GM19025 (cell line): ENCODE data around the gene RIC3.

Experiments
- ATAC-seq: cut with Tn5 transposase; IDR thresholded peaks from one replicate; pipeline ENCODE4 v1.9.1; 2021; ENCODE audit warnings: mild to moderate bottlenecking, low read depth, moderate library complexity; ENCODE audit not compliant: unreplicated experiment

The RIC3 gene, protein sequence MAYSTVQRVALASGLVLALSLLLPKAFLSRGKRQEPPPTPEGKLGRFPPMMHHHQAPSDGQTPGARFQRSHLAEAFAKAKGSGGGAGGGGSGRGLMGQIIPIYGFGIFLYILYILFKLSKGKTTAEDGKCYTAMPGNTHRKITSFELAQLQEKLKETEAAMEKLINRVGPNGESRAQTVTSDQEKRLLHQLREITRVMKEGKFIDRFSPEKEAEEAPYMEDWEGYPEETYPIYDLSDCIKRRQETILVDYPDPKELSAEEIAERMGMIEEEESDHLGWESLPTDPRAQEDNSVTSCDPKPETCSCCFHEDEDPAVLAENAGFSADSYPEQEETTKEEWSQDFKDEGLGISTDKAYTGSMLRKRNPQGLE

DNA sequence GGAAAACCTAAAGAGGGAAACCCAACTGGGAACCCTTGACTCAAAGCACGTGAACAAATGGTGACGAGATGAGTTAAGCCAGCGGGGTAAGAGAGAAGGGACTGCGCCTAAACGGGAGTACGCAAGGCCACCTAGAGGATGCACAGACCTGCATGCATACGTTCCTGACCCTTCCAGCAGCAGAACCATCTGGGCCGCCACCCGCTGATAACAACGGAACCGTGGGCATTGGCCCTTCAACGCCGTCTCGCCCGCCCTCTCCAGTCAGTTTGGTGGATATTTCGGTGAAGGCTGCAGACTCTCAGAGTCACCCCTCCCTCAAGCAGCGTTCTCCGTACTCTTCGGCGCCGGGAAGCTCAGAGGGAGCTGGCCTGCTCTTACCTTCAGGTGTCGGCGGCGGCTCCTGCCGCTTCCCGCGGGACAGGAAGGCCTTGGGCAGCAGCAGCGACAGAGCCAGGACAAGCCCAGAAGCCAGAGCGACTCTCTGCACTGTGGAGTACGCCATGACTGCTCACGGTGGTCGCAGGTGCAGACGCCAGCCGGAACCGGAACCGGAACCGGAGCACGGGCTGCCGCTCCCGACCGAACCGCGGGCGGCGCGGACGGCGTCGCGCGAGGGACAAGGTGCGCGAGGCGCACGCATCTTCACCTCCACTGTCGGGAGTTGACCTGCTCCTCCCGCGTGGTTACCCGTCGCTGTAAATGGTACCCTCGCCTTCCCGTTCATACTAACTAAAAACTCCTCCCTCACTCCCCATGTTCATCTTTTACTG, at the start of gene RIC3:
Gene RIC3, minus strand, starts transcription at position 541 of the 773 bp plus-strand sequence. Its CDS starts 36 bp downstream, at position 505.
- peak; percentile 69 for ATAC-seq

DNA sequence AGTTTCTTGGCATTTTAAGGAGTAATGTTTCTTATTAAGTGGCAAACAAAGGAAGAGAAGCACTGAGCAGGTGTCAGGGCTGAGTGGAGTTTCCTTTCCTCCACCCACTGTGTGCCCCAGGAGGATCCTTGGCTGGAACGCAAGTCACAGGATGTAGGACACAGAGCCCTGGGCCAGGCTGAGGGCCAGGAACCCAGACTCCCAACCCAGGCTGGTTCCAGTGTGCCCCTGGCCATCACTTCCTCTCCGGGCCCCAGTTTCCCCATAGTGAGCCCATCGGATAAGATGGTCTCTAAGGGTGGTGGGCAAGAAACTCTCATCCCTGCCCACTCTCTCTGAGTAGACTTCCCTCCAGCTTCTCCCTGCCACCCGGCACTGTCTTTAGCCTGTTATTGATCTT, 49.6 kb upstream of the RIC3 start:
- no peak for ATAC-seq

DNA sequence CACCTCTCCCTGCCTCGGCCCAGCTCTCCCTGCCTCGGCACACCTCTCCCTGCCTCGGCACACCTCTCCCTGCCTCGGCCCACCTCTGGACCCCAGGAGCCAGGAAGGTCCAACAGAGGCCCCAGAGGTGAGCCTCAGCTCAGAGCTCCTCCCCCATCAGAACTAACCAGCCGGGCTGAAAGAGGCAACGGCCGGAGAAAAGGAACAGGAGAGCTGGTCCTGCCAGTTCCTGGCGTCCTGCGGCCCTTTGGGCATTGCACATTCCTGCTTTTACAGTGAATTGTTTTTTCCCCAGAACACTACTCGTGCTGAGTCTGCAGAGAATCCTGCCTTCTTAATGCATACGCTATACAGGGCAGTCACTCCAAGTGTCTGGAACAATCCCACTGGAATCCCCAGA, 49.1 kb upstream of the RIC3 start:
- no peak for ATAC-seq

DNA sequence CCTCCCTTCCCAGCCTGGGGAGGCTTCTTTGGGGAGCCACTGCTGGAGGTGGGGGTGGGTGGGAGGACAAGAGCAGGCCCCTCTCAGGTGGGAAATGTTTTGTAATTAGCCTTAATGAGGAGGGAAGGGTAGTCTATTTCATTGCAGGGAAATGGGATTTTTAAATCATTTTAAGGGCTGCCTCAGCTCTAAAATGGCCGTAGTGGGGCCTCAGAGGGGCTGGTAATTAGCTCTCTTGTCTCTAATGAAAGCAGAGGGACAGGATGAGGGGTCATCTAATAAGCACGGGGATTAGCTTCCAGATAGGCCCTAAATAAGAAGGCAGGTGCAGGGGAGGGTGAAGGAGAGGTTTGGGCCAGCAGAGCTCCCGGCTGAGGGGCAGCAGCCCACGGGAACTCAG, 48.3 kb upstream of the RIC3 start:
- ATAC-seq: no peak

DNA sequence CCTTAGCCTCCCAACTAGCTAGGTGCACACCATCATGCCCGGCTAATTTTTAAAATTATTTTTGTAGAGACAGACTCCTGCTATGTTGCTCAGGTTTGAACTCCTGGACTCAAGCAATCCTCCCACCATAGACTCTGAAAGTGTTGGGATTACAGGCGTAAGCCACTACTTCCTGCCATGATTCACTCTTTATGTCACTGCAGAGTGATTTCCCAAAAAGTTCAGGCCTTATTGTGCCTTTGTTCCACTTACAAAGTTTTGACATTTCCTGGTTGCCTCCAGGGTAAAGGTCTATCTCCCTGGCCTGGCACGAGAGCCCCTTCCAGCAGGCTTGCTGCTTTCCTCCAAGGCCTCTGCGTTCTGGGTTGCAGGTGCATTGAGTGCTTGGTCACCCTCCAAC, 44.6 kb upstream of the RIC3 start:
- ATAC-seq: no peak

DNA sequence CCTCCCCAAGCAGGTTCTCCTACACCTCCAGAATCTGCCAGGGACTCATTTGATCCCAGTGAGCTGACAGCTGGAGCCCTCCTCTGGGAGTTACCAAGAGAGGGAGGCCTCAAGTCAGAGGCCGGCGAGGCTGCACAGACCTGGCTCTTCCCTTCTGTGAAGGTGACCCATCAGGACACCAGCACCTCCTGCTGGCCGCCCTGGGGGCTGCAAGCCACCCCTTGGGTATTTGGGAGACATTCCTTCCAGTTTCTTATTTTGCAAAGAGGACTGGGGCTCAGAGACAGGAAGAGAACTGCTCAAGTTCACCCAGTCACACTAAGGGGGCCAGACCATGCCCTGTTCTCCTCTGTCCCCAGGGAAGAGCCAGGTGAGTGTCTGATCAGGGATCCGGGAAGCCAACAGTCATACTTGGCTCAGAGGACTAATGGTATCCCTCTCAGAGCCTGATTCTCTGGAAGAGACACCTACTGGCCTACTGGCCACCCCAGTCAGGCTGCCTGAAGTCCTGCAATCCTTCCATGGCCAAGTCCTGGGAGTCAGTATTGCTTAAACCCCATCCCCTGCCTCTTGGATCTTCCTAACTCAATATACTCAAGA, 40.5 kb upstream of the RIC3 start:
- no peak for ATAC-seq

DNA sequence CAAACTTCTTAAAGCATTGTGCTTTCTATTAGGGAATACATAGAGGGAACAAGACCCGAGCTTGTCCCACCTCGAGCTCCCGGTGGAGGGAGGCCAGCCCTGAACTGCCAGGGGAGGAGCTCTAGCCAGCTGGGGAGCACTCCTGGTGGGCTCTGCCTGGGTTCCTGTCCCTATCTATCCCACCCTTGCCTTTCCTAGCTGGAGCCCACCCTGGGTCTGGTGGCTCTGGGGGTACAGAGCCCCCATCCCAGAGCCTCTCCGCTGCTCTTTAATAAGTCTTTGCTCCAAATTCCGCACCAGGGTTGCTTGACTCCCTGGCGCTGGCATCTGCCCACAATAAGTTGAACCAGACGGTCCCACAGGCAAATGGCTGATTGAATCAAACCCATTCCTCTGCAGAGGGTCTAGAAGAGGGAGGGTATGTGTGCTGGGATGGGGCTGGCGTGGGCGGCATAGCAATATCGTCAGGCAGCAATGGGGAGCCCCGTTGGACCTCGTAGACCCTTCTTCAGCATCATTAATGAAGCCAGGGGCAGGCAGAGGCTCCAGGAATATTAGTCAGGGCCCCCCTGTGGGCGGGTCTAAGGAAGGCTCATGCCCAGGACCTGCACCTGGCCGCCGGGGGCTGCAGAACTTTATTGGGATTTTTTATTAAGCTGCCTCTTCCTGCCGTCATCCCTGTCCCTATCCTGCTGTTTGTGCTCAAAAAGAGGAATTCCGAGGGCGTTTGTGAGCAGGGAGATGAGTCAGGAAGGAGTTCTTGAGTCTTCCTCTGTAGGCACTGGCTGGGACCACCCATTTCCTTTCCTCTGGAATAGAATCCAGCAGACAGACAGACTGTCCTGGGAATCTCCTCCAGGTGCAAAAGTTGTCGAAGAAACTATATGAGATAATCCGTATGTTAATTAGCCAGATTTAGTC, 38.5 kb upstream of the RIC3 start:
- ATAC-seq: no peak

DNA sequence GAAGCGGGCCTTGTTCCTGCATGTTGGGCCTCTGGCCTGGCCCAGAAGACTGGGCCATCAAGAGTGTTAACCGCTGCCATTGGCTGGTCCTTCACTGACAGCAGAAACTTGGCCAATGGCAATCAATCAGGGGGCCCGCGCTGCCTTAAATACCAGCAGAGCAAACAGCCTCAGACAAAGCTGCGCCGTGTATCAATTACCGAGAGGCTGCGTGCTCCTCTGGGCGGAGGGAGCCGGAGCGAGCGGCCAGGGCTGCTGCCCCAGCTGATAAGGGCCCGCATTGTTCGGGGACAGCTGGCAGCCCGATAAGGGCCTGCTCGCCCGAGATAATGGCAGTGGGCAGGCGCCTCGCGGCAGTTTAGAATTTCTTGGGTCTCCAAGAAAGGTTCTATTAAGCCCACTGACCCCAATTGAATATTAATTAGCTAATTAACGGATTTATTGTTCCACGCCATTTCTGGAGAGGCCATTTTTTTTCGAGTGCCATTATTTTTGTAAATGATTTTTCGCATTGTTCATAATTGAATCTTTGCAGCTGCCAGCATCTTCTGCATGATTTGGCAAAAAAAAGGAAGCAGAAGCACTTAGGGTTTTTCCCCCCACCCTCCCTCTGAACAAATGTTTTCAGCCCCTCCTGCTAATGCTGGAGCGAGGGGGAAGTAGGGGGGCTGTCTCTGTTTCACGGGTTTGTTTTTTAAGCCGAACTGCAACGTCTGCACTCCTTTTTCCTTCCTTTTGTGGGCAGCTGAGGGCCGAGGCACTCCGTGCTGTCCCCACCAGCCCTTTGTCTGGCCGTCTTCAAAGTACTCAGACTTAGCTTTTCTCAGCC, 37.6 kb upstream of the RIC3 start:
- ATAC-seq: no peak

DNA sequence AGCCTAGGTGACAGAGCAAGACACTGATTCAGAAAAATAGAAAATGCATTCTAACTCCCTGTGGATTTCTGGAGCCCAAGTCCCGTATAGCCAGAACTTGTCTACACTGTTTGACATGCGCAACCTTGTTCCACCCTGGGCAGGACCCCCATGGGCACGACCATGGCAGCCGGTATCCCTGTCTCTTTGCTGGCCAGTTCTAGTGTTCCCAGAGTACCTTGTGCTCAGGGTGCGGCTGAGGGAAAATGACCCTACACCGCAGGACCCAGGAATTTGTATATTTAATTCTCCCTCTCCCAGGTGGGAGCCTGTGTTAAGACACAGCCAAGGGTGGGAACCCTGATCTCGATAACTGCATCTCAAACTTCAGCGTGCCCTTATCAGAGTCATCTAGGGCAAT, 36.7 kb upstream of the RIC3 start:
- no peak for ATAC-seq

DNA sequence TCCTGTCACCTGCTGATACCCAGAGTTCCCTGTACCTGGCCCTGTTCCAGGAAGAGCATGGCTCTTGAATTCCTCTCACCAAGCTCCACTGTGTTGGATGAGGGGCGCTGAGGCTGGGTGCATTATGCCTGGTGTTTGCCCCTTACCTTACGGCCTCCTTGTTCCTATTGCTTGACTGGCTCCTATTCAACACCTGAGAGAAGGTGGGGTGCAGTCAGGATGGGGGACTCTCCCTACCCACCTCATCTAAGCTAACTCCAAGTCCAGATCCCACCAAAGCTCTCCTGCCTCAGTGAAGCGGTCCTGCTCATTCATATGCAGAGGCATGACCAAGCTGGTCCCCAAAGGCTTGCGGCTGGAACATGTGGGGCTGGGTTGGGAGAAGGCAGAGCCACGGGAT, 35.8 kb upstream of the RIC3 start:
- no peak for ATAC-seq

DNA sequence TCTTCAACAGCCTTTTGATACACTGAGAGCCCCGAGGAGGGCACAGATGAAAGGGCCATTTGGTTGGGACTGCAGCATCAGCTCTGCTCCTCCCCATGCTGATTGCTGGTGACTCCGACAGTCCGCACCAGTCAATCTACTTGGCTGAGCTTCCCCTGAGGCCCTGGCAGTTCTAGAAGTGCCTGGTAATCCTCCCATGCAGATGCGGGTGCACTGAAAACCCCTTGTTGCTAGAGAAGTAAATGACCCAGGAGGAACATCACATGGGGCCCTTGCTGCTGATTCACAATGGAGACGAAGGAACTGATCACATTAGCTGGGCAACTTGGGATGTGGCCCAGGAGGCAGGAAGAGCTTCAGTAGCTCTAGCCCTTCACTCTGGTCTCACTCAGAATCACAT, 35.2 kb upstream of the RIC3 start:
- no peak for ATAC-seq

DNA sequence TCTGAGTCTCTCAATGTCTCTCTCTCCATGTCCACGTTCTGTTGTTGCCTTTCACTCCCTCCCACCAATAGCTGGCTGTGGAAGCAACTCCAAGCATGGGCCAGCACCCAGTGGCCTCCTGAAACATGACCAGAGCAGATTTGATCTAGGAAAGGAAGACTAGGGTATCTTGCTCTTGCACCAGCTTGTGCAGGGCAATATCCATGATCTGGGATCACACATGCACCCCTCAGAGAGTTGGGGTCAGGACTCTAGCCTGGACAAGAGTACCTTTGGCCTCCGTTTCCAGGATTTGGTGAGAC, 34.5 kb upstream of the RIC3 start:
- ATAC-seq: no peak

DNA sequence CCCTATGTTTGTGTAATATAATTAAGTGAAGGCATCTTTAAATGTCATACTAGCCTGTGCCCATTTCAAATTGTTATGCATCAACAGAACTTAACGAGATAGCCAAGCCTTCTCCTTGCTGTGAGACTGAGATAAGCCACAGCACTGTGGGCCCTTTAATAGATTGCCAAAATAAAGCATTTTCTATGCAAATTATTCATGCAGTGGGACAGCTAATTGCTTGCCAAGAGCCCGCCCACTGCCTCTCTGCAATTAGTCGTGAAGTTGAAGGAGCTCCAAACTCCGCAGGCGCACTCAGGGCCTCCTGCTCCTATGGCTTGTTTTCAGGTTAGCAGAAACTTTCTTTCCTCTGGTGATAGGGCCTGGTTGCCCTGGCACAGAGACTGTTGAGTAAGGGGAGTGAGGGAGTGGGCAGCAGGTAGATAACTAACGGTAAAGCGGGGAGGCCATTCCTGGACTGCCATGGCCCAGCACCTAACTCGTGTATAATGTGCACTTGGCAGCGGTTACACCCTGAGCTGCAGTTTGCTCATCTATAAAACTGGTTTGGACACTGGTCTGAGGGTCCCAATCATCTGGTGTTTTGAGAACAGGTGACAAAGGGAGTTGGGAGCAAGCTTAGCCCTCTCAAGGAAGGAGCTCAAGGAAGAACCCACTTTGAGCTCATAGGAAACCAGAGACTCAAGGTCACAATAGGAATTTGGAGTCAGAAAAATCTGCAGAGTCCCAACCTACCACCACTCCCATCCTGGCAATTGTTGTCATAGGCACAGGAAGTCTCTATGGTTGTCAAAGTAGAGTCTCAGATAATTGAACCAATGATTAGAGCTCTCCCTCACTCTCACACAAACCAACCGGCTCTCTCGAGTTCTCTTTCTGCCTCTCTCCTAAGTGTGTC, 33.9 kb upstream of the RIC3 start:
- no peak for ATAC-seq

DNA sequence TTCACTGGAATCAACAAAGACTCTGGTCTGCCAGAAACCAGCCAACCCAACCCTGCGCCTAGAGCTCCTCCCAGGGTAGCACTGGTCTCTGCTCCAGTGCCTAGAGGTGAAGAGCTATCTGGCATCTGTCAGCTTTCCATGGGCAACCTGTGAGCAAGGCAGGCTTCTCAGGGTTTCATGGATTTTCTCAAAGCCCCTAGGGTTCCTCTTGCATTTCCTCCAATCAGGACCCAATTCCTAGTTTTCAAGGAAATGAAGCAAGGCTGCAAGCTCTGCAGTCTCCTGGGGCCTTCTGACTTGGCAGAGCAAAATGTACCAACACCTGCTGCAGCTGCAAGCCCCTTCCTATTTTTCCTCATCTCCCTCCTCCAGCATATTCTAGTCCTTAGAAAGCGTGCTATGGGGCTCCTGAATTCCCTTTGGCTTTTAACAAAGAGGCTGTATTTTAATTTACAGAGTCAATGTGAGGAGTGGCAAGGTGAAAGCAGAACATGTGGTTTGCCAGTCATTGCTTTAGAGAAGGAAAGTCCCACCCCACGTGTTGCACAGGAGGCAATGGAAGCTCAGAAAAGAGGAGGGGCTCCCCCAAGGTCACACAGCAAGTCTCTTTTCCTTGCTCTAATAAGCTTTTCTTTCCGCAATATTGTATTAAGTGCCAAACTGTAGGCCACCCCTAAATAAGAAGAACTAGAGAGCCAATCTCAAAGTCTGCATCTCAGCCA, 33.0 kb upstream of the RIC3 start:
- peak; percentile 90 for ATAC-seq

DNA sequence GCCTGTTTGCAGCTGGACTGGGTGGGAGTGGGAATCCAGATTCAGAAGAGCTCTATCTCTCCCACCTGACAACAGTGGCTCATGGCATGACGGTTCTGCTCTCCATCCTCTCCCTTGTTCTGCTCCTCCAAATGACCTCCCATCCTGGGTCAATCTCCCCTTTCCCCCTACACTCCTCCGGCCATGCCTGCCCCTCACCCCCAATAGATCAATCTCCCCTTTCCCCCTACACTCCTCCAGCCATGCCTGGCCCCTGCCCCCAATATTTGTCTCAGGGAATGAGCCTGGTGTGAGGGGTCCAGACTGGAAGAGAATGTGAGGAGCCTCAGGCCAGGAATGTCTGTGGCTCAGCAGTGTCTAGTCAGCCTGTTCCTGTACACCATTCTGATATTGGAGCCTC, 30.9 kb upstream of the RIC3 start:
- no peak for ATAC-seq

DNA sequence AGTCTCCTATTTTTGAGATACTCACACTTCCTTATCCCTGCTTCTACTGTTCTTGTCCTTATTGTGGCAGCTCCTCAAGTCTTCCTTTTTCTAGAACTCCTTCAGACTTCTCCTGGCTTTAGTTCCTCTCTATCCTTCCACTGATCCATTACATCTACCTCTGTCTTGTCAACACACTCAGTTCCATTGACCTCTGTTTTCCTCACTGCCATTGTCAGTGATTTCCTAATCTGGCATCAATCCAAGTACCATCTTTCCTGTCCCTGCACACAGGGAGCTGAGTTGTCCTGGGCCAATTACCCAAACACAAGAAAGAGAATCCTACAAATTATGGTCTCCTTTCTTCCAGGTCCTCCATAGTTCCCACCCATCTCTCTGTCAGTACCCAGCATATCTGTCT, 27.9 kb upstream of the RIC3 start:
- no peak for ATAC-seq

DNA sequence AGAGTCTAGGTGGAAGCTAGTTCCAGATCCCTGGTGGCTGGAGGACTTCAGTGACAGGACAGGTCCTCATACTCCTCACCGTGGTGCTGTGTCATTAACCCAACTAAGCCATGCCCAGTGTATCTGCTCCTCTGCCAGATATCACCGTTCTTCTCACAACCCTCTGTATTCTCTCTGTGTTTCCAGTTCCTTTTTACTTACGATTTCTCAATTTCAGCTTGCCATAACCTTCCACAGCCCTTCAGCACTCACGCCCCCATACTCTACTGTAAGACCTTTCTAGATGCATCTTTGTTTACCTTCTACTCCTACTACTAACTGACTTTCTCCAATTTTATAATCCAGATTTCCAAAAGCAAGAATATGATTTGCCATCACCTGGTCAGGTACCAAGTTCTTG, 26.1 kb upstream of the RIC3 start:
- ATAC-seq: no peak

DNA sequence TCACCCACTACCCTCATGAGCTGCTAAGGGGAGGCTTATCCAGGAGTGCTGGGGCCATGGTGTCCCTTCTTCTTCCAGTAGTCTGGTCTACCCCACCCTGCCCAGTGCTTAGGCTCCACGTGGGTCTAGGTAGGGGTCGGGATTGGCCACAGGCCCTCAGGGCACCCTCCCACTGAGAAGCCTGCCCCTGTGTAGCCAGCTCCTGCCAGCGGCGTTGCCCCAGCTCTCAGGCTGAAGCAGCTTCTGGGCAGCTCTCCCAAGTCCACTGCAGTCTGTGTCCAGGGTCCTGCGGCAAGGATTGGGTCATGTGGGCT, 24.0 kb upstream of the RIC3 start:
- ATAC-seq: no peak
